Stomach (tissue), 9 donors: ENCODE results near the gene TFIP11. TPM values are rescaled to one million over a fixed set of nuclear protein-coding genes. Genes with fewer than 3 reads are reported as not detected.
A peak's percentile ranks its signal among the peaks of the same experiment; 100 is the strongest.

Experiments
- DNase-seq, 2 donors: peaks; one replicate each; pipeline versions ENCODE4 v3.0.0 to v3.0.0-alpha.2; 2013 to 2019
- H3K27ac ChIP-seq, 5 donors: fragments of 200-600 bp in 4 of 5; sonication (generic) in 4 of 5; one replicate each; pipeline ENCODE4 v1.5.1; 2013 to 2019; ENCODE audit warnings: mild to moderate bottlenecking in 1 of 5, moderate library complexity in 1 of 5
- H3K27me3 ChIP-seq, 3 donors: fragments of 200-600 bp; sonication (generic); one replicate each; pipeline ENCODE4 v1.5.1; 2017 to 2019; ENCODE audit warnings: mixed run types in 1 of 3
- H3K36me3 ChIP-seq, 4 donors: fragments of 200-600 bp; sonication (generic); 1 replicate in 3 of 4; 2 replicates in 1 of 4; pipeline ENCODE4 v1.5.1; 2016 to 2019
- H3K4me1 ChIP-seq, 4 donors: fragments of 200-600 bp; sonication (generic); one replicate each; pipeline ENCODE4 v1.5.1; 2016 to 2019
- H3K4me3 ChIP-seq, 4 donors: fragments of 200-600 bp; sonication (generic) in 3 of 4; one replicate each; pipeline ENCODE4 v1.5.1; 2016 to 2019; ENCODE audit warnings: mild to moderate bottlenecking in 1 of 4
- H3K9me3 ChIP-seq, 4 donors: fragments of 200-600 bp; sonication (generic); one replicate each; pipeline ENCODE4 v1.5.1; 2016 to 2019
- EP300 ChIP-seq: sonication (generic); formaldehyde crosslinking; IDR thresholded peaks from one replicate; pipeline ENCODE4 v1.6.1; 2017; ENCODE audit warnings: antibody characterized with exemption
- POLR2A ChIP-seq, 4 donors: fragments of 450-650 bp; IDR thresholded peaks; one replicate each; pipeline ENCODE4 v1.6.1; 2016; ENCODE audit warnings: antibody characterized with exemption in 4 of 4, control low read depth in 2 of 4, mild to moderate bottlenecking in 1 of 4, moderate library complexity in 1 of 4
- POLR2AphosphoS5 ChIP-seq, 3 donors: sonication (generic); formaldehyde crosslinking; IDR thresholded peaks; one replicate each; pipeline ENCODE4 v1.6.1; 2016; ENCODE audit warnings: antibody characterized with exemption in 3 of 3
- WGBS, 5 donors: extraction: QIAGEN DNeasy Blood & Tissue Kit in 3 of 5; methylation state at CpG; one replicate each; pipeline versions ENCODE4 v1.1.5 to v1.1.7; 2013 to 2018; 5-methylcytosine and 5-hydroxymethylcytosine counted together
- intact Hi-C: fragments of 100-400 bp; cut with DNase I; formaldehyde crosslinking; loops from one replicate; pipeline ENCODE4 v1.15.1; 2023; ENCODE audit warnings: low total_unique reads
- polyA plus RNA-seq, 3 donors: library from polyadenylated mRNA; stranded (reverse); fragments of 200-250 nt; gene quantifications; one replicate each; pipeline ENCODE4 v1.2.3, GENCODE V29; 2013
- total RNA-seq, 5 donors: library from RNA; depleted of rRNA; stranded (reverse); fragments of >200 nt; gene quantifications; one replicate each; pipeline versions ENCODE4 v1.1.0 to v1.2.3, GENCODE V29; 2014 to 2016
- TF ChIP-seq, protein P1 (sequence below), 7 experiments: fragments of 450-650 bp in 4 of 7; fragments of 200-600 bp in 3 of 7; sonication (generic) in 3 of 7; IDR thresholded peaks; one replicate each; pipeline ENCODE4 v1.5.1; 2016 to 2019; ENCODE audit warnings: antibody characterized with exemption in 7 of 7, control low read depth in 2 of 7, mild to moderate bottlenecking in 1 of 7
- donor health status: healthy with polysubstance abuse.
- donor health status: Bipolar disorder and iron deficiency.
- donor health status: healthy.

Gene TFIP11
- total and polyA plus RNA-seq, 8 donors = 11.6 to 48.7 (median 22.3) TPM

- H3K36me3 ChIP-seq = peaks cover 4 to 32% (median 23%) of the 10 kb centered on the region in 4 donors
- DNase-seq = no peak
- H3K4me3 ChIP-seq = no peak overlapping the region
- H3K27ac ChIP-seq = no peak overlapping the region
- intact Hi-C loops = no loop called here
- H3K4me1 ChIP-seq = peaks cover 51 to 81% (median 66%) of the 10 kb centered on the region in 4 donors
- no peaks in the 10 kb centered on the region for H3K9me3 ChIP-seq
- TF ChIP-seq POLR2AphosphoS5 (IDR thresholded peaks at IDR 0.05) = no peak
- TF ChIP-seq POLR2A (IDR thresholded peaks at IDR 0.05) = no peak
- TF ChIP-seq EP300 = no peak
- TF ChIP-seq, protein P1, sequence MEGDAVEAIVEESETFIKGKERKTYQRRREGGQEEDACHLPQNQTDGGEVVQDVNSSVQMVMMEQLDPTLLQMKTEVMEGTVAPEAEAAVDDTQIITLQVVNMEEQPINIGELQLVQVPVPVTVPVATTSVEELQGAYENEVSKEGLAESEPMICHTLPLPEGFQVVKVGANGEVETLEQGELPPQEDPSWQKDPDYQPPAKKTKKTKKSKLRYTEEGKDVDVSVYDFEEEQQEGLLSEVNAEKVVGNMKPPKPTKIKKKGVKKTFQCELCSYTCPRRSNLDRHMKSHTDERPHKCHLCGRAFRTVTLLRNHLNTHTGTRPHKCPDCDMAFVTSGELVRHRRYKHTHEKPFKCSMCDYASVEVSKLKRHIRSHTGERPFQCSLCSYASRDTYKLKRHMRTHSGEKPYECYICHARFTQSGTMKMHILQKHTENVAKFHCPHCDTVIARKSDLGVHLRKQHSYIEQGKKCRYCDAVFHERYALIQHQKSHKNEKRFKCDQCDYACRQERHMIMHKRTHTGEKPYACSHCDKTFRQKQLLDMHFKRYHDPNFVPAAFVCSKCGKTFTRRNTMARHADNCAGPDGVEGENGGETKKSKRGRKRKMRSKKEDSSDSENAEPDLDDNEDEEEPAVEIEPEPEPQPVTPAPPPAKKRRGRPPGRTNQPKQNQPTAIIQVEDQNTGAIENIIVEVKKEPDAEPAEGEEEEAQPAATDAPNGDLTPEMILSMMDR (IDR thresholded peaks at IDR 0.05) = no peak
- 72 to 83% (median 76%) methylated on average over 4 of the region's 4 CpGs for WGBS, 5 donors
- no peaks in the 10 kb centered on the region for H3K27me3 ChIP-seq
Observed at GRCh38 chr22:26481694-26482093, 30.6 kb downstream of the TFIP11 start.

DNA sequence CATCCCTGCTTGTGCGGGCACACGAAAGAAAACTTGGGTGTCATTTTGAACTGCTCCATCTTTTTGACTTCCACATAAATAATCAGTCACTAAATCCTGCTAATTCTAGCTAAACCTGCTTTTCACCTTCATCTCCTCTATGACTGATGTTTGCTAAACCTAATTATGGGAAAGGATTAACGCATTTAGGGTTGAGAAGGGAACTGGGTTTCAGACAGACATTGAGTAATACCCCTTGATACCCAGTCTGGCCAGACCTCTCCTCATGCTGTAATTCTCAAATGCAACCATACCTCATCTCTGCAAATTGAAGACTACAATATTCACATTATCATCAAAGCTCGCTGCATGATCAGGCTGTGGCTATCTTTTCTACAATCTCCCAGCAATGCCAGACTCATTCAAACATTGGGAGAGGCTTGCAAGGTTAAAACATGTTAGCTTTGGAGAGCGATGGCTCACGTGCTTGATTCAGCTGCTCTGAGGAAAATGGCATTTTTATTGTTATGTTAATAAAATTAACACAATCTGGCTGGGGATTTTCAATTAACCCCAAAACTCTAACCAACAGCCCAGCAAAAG, 31.1 kb downstream of the TFIP11 start:
- DNase-seq = no peak
- 57 to 69% (median 60%) methylated on average over 6 of the region's 6 CpGs for WGBS, 5 donors
- no peak for TF ChIP-seq POLR2A (IDR thresholded peaks at IDR 0.05)
- TF ChIP-seq EP300 = no peak
- no peak for TF ChIP-seq POLR2AphosphoS5 (IDR thresholded peaks at IDR 0.05)
- TF ChIP-seq, protein P1 (IDR thresholded peaks at IDR 0.05) = no peak
- Histone ChIP-seq H3K9me3 (no peaks in the 10 kb centered on the region), H3K4me3 (no peak overlapping the region), H3K4me1 (peaks cover 51 to 81% (median 66%) of the 10 kb centered on the region in 4 donors), H3K27ac (no peak overlapping the region), H3K36me3 (peaks cover 7 to 35% (median 27%) of the 10 kb centered on the region in 4 donors), H3K27me3 (no peaks in the 10 kb centered on the region)
- intact Hi-C loops = no loop called here

DNA sequence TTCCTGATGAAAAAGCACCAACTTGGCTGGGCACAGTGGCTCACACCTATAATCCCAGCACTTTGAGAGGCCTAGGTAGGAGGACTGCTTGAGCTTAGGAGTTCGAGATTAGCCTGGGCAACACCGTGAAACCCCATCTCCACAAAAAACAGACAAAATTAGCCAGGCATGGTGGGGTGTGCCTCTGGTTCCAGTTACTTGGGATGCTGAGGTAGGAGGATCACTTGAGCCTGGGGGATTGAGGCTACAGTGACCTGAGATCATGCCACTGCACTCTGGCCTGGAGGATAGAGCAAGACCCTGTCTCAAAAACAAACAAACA, 31.7 kb downstream of the TFIP11 start:
- Histone ChIP-seq H3K27me3 (no peaks in the 10 kb centered on the region), H3K4me3 (peak overlapping the region in 1 of 4 donors; percentile 34), H3K36me3 (peaks cover 10 to 38% (median 30%) of the 10 kb centered on the region in 4 donors), H3K4me1 (peaks cover 51 to 75% (median 62%) of the 10 kb centered on the region in 4 donors), H3K9me3 (no peaks in the 10 kb centered on the region), H3K27ac (peak overlapping the region in 1 of 5 donors; percentile 60)
- 56 to 78% (median 68%) methylated on average over 1 to 2 of the region's 2 CpGs for WGBS, 5 donors
- DNase-seq = no peak
- TF ChIP-seq POLR2AphosphoS5 (IDR thresholded peaks at IDR 0.05) (no peak), POLR2A (IDR thresholded peaks at IDR 0.05) (no peak), EP300 (no peak)
- TF ChIP-seq, protein P1 (IDR thresholded peaks at IDR 0.05) = no peak
- intact Hi-C loops = no loop called here

DNA sequence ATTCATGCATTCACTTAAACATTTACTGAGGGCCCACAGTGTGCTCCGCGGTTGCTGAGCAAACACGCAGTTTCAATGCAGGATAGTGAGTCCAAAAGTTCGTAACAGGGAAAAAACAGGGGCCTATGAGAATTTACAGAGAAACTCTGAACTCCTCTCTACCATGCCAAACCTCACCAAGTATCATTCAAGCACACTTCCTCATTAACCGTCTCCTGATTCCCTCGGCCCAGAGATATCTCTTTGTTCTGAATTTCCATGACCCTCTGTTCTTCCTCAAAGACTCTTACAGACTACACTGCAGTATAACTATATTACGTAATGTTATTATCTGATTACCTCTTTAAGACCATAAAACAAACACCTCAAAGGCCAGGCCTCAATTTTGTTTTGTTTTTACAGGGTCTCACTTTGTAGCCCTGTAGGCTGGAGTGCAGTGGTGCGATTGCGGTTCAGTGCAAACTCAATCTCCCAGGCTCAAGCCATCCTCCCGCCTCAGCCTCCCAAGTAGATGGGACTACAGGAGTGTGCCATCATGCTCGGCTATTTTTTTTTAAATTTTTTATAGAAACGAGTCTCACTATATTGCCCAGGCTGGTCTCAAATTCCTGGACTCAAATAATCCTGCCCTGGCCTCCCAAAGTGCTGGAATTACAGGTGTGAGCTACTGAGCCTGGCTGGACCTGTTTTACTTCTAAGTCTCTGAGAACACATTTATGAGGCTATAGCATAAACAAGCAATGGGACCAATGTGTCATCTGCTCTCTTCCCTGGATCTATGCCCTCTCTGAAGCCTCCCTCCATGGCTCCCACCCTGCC, 32.3 kb downstream of the TFIP11 start:
- Histone ChIP-seq H3K4me1 (peaks cover 49 to 69% (median 56%) of the 10 kb centered on the region in 4 donors), H3K9me3 (no peaks in the 10 kb centered on the region), H3K27me3 (no peaks in the 10 kb centered on the region), H3K27ac (peak overlapping the region in 4 of 5 donors; percentile 38 to 65 (median 56)), H3K4me3 (peak overlapping the region in 3 of 4 donors; percentile 20 to 34 (median 24)), H3K36me3 (peaks cover 10 to 43% (median 35%) of the 10 kb centered on the region in 4 donors)
- no peak for TF ChIP-seq EP300
- no peak for TF ChIP-seq POLR2AphosphoS5 (IDR thresholded peaks at IDR 0.05)
- TF ChIP-seq, protein P1 (IDR thresholded peaks at IDR 0.05) = no peak
- no peak for TF ChIP-seq POLR2A (IDR thresholded peaks at IDR 0.05)
- DNase-seq = peak in 1 of 2 donors; percentile 26
- intact Hi-C loops = no loop called here
- WGBS, 5 donors = 36 to 54% (median 53%) methylated on average over 12 of the region's 12 CpGs
